ENCODE data around the gene PNMA8B. TPM values are rescaled to one million over a fixed set of nuclear protein-coding genes. Genes with fewer than 3 reads are reported as not detected.

PNMA8B gene
- total RNA-seq, 4 donors from 2014 or later = 1.8 to 3.2 (median 2.8) TPM

- no peaks in the 10 kb centered on the region for H3K27me3 ChIP-seq
- peaks cover 18% of the 10 kb centered on the region for H3K4me1 ChIP-seq
- no peak for TF ChIP-seq POLR2AphosphoS5 (IDR thresholded peaks at IDR 0.05)
- TF ChIP-seq CTCF (IDR thresholded peaks at IDR 0.05) = no peak
- no peak for TF ChIP-seq EP300 (IDR thresholded peaks at IDR 0.05)
- no peak for TF ChIP-seq POLR2A (IDR thresholded peaks at IDR 0.05)
- no peak for DNase-seq (ENCODE audit: low spot score in 2 of 2)
- no peaks in the 10 kb centered on the region for H3K36me3 ChIP-seq
- WGBS = 89% methylated on average over 6 of the region's 6 CpGs
- H3K27ac ChIP-seq = no peak overlapping the region
- H3K9me3 ChIP-seq = no peaks in the 10 kb centered on the region
- no peak overlapping the region for H3K4me3 ChIP-seq
These were observed 21.8 kb upstream of the PNMA8B start for GRCh38 chr19:46517471-46517870.

- Histone ChIP-seq H3K36me3 (no peaks in the 10 kb centered on the region), H3K4me1 (peaks cover 18% of the 10 kb centered on the region), H3K27me3 (no peaks in the 10 kb centered on the region), H3K4me3 (no peak overlapping the region), H3K27ac (no peak overlapping the region), H3K9me3 (no peaks in the 10 kb centered on the region)
- 23% methylated on average over 6 of the region's 6 CpGs for WGBS
- peak; percentile 27 to 67 for TF ChIP-seq CTCF (IDR thresholded peaks at IDR 0.05)
- TF ChIP-seq POLR2AphosphoS5 (IDR thresholded peaks at IDR 0.05) = no peak
- no peak for DNase-seq (ENCODE audit: low spot score in 2 of 2)
These were observed 20.2 kb upstream of the PNMA8B start for GRCh38 chr19:46515879-46516350.

GRCh38 chr19:46515290-46515609 is 19.6 kb upstream of the PNMA8B start:
- TF ChIP-seq POLR2AphosphoS5 (IDR thresholded peaks at IDR 0.05) (no peak), EP300 (IDR thresholded peaks at IDR 0.05) (no peak), CTCF (IDR thresholded peaks at IDR 0.05) (no peak), POLR2A (IDR thresholded peaks at IDR 0.05) (no peak)
- Histone ChIP-seq H3K4me3 (no peak overlapping the region), H3K9me3 (no peaks in the 10 kb centered on the region), H3K27ac (no peak overlapping the region), H3K4me1 (peaks cover 18% of the 10 kb centered on the region), H3K36me3 (no peaks in the 10 kb centered on the region), H3K27me3 (no peaks in the 10 kb centered on the region)
- no peak for DNase-seq (ENCODE audit: low spot score in 2 of 2)
- 76% methylated on average over 3 of the region's 3 CpGs for WGBS

GRCh38 chr19:46514589-46515289 is 19.1 kb upstream of the PNMA8B start:
- Histone ChIP-seq H3K27ac (no peak overlapping the region), H3K36me3 (no peaks in the 10 kb centered on the region), H3K27me3 (no peaks in the 10 kb centered on the region), H3K4me1 (peaks cover 18% of the 10 kb centered on the region), H3K4me3 (no peak overlapping the region), H3K9me3 (no peaks in the 10 kb centered on the region)
- DNase-seq (ENCODE audit: low spot score in 2 of 2) = no peak
- 70% methylated on average over 13 of the region's 13 CpGs for WGBS
- no peak for TF ChIP-seq POLR2AphosphoS5 (IDR thresholded peaks at IDR 0.05)
- no peak for TF ChIP-seq EP300 (IDR thresholded peaks at IDR 0.05)
- no peak for TF ChIP-seq CTCF (IDR thresholded peaks at IDR 0.05)
- no peak for TF ChIP-seq POLR2A (IDR thresholded peaks at IDR 0.05)

GRCh38 chr19:46513461-46514236 is 18.0 kb upstream of the PNMA8B start:
- no peaks in the 10 kb centered on the region for H3K36me3 ChIP-seq
- DNase-seq (ENCODE audit: low spot score in 2 of 2) = peak; percentile 88 to 92
- H3K9me3 ChIP-seq = no peaks in the 10 kb centered on the region
- H3K4me1 ChIP-seq = peaks cover 18% of the 10 kb centered on the region
- H3K4me3 ChIP-seq = no peak overlapping the region
- 50% methylated on average over 17 of the region's 36 CpGs for WGBS
- H3K27ac ChIP-seq = peak overlapping the region; percentile 68
- TF ChIP-seq EP300 (IDR thresholded peaks at IDR 0.05) = no peak
- TF ChIP-seq POLR2AphosphoS5 (IDR thresholded peaks at IDR 0.05) = peak in 1 of 3 donors; percentile 16
- TF ChIP-seq POLR2A (IDR thresholded peaks at IDR 0.05) = no peak
- TF ChIP-seq CTCF (IDR thresholded peaks at IDR 0.05) = peak; percentile 92 to 95
- no peaks in the 10 kb centered on the region for H3K27me3 ChIP-seq
